HuH-7 (cell line): Measurements from ENCODE around the gene SMOC1.

Source experiments
- DNase-seq: peaks from one replicate; pipeline ENCODE4 v3.0.0; 2011; ENCODE audit warnings: low spot score

SMOC1 gene, protein sequence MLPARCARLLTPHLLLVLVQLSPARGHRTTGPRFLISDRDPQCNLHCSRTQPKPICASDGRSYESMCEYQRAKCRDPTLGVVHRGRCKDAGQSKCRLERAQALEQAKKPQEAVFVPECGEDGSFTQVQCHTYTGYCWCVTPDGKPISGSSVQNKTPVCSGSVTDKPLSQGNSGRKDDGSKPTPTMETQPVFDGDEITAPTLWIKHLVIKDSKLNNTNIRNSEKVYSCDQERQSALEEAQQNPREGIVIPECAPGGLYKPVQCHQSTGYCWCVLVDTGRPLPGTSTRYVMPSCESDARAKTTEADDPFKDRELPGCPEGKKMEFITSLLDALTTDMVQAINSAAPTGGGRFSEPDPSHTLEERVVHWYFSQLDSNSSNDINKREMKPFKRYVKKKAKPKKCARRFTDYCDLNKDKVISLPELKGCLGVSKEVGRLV

GRCh38 chr14:69879175-69880043, at the start of gene SMOC1:
Gene SMOC1 (plus strand): TSS chr14:69879416. CDS start chr14:69879679, 263 bp downstream.
- peak; percentile 85 for DNase-seq

DNA sequence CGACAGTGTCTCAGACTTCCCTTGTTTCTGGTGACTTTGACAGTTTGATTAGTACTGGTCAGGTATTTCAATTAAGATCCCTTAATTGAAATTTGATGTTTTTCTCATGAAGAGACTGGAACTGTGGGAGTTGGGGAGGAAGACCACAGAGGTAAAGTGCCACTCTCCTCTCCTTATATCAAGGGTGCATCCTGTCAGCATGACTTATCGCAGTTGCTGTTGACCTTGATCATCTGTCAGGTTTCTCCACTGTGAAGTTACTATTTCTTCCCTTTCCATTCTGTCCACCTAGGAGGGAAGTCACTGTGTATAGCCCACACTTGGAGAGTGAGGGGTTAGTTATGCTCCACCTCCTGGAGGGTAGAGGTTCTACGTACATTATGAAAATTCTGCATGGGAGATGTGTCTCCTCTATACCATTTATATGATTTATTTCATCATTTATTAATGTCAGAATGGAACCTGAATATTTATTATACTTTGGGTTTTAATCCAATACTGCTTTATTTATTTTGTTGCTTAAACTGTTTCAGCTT, 40.3 kb upstream of the SMOC1 start:
- DNase-seq = no peak

DNA sequence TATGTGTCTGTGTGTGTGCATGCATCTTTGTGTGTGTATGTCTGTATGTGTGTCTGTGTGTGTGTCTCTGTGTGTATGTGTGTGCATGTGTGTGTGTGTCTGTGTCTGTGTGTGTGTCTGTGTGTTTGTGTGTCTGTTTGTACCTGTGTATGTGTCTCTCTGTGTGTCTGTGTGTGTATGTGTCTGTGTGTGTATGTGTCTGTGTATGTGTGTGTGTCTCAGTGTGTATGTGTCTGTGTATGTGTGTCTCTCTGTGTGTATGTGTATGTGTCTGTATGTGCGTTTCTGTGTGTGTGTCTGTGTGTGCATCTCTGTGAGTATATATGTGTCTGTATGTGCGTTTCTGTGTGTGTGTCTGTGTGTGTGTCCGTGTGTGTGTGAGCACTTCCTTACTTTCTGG, 39.6 kb upstream of the SMOC1 start:
- no peak for DNase-seq

DNA sequence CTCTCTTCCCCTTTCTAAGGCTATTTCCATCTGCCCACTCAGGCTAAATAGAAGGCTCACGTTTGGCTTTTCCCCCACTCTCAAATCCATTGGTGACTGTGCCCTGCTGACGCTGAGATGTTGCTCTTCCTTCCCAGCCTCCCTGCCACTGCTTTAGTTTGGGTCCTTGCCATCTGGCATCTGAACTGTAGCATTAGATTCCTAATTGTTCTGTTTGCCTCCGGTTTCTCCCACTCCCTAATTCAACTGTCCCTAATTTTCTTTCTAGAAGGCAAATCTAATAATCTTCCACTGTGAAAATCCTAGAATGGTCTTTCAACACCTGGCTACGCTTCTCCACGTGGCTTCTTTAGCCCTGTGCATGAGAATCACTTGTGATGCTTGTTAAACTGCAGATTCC, 37.6 kb upstream of the SMOC1 start:
- no peak for DNase-seq

- no peak for DNase-seq
Measured at GRCh38 chr14:69842686-69843420, 36.4 kb upstream of the SMOC1 start.

DNA sequence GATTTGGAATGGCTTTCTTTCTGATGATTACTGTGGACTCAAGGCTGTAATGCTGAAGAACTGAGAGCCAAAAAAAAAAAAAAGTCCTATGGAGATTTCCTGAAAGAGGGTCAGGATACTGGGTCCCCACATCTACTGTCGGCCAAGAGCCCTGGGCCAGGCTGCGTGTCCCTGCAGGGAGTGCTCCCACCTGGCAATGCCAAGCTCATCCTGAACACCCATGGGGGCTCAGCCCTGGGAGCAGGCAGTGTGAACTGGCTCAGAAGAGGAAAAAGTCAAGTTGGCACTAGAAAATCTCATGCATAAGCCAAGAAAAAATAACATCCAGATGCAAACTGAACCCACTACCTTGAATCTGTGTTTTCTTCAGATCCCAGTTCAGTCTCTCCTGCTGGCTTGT, 35.0 kb upstream of the SMOC1 start:
- DNase-seq = no peak

DNA sequence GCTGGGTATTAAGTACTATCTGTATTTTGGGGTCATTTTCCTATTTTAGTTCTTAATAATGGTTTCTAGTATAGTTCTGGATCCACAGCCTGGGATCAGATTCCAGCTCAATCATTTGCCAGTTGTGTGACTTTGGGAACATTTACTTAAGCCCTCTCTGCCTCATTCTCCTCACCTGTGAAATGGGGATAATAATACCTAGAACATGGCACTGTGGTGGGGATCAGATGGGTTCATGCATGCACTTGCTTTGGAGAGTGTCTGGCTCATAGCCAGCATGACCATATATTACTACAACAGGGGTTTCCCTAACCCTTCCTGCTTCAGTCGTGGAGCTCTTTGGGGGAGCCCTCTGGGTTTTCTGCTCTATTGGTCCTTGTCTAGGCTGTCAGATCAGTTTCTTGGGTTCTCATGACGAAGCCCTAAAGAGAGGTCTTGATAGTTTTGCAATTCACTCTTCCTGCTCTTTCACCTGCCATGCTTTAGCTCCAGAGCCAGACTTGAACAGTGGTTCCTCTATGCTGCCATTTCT, 34.1 kb upstream of the SMOC1 start:
- DNase-seq = no peak

GRCh38 chr14:69845787-69846186, 33.4 kb upstream of the SMOC1 start:
- DNase-seq = peak; percentile 42

GRCh38 chr14:69848156-69848555, 31.1 kb upstream of the SMOC1 start:
- DNase-seq = no peak

- DNase-seq = no peak
Measured at GRCh38 chr14:69848903-69849391, 30.3 kb upstream of the SMOC1 start.

- DNase-seq = peak; percentile 34
Measured at GRCh38 chr14:69850086-69850735, 29.0 kb upstream of the SMOC1 start.

DNA sequence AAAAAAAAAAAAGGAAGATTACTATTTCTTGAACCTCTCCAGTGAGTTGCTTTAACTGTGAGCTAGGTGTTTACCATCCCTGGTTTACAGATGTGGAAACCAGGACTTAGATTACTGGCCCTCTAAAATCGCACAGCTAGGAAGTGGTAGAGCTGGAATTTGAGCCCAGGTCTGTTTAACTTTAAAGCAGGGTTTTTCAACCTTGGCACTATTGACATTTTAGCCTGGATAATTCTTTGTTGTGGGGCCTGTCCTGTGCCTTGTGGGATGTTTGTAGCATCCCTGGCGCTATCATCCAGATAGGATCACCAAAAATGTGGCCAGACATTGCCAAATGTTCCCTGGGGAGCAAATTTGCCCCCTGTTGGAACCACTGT, 28.5 kb upstream of the SMOC1 start:
- DNase-seq = no peak

- no peak for DNase-seq
Measured at GRCh38 chr14:69852531-69853321, 26.5 kb upstream of the SMOC1 start.

- DNase-seq = no peak
Measured at GRCh38 chr14:69853774-69854173, 25.4 kb upstream of the SMOC1 start.

- DNase-seq = no peak
Measured at GRCh38 chr14:69854598-69854997, 24.6 kb upstream of the SMOC1 start.

DNA sequence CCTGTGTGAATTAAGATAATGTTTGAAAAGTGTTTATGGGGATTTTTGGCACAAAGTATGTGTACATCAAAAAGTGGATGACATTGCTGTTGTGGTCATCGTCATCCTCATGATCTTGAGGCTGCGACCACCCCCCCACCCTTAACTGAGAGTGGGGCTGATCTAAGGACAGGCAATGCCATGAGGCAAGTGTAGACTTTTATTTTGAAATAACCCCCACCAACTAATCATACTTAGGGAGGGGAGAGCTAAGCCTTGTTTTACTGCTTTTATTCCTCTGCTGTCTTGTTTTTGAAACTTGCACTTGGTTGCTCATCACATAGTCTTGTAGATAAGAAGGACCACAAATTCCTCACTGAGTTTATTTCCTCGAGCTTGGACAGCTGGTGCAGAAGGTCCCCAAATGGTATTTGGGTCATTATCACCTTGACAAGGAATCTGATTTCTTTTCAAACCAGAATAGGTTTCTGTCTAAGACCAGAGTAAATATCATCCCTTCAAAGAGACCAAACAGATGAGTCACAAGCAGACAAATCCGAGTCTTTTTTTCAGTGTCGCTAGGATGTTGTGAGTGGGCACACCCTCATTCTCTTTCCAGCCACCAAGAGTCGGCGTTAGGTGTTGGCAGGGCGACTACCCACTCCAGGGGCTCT, 23.9 kb upstream of the SMOC1 start:
- no peak for DNase-seq

GRCh38 chr14:69858801-69859200, 20.4 kb upstream of the SMOC1 start:
- DNase-seq = no peak

- no peak for DNase-seq
Measured at GRCh38 chr14:69859591-69859990, 19.6 kb upstream of the SMOC1 start.

DNA sequence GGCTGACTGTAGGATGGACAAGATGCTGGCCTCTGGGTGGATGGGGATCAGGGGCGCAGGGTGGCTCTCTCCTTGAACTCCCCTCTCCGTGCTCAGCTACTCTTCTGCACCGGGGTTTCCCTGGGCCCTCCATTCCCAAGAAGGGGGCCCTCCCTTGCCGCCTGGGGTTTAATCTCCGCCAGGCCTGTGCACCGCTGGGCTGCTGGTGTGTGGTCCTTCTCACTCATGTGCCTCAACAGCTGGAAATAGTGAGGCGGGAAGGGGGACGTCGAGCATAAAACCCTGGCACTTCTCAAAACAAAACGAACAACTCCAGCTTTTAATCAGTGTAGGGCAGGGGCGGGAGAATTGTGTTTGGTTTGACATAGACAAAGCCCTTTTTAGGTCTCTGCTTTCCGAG, 19.0 kb upstream of the SMOC1 start:
- DNase-seq = no peak

- no peak for DNase-seq
Measured at GRCh38 chr14:69861025-69861569, 18.1 kb upstream of the SMOC1 start.
